OCI-LY3 (cell line): ENCODE results near the gene STARD3.

ENCODE experiments used
- H2AFZ ChIP-seq: fragments of 200-600, 300-600 bp; shearing (Covaris generic); 2 replicates; pipeline ENCODE4 v1.6.0; 2014; ENCODE audit warnings: antibody characterized with exemption, low read depth, low read length
- H3K27ac ChIP-seq: fragments of 200-600, 300-600 bp; sonication (generic); 2 replicates; pipeline ENCODE4 v1.5.1; 2014; ENCODE audit warnings: mild to moderate bottlenecking, low read length, moderate library complexity, mixed read lengths
- H3K27me3 ChIP-seq: fragments of 200-600, 300-600 bp; sonication (generic); 2 replicates; pipeline ENCODE4 v1.6.1; 2014; ENCODE audit warnings: low read depth, low read length, mixed read lengths
- H3K36me3 ChIP-seq: fragments of 200-600, 300-600 bp; sonication (generic); replicated peaks from 2 replicates; pipeline ENCODE3; 2014; ENCODE audit warnings: low read depth, low read length, mixed read lengths
- H3K4me1 ChIP-seq: fragments of 300-600, 200-600 bp; sonication (generic); 2 replicates; pipeline ENCODE4 v1.6.1; 2014; ENCODE audit warnings: low read length, mixed read lengths
- H3K4me2 ChIP-seq: fragments of 200-600, 300-600 bp; sonication (generic); 2 replicates; pipeline ENCODE4 v1.6.1; 2014; ENCODE audit warnings: low read length, mixed read lengths
- H3K4me3 ChIP-seq: fragments of 300-600, 200-600 bp; sonication (generic); 2 replicates; pipeline ENCODE4 v1.5.1; 2014; ENCODE audit warnings: antibody characterized with exemption, mild to moderate bottlenecking, low read length, moderate library complexity
- H3K79me2 ChIP-seq: fragments of 300-600, 200-600 bp; shearing (Covaris generic); 2 replicates; pipeline ENCODE4 v1.6.1; 2014; ENCODE audit warnings: mild to moderate bottlenecking, low read length, mixed read lengths
- H3K9ac ChIP-seq: fragments of 300-600, 200-600 bp; shearing (Covaris generic); 2 replicates; pipeline ENCODE4 v1.6.0; 2014; ENCODE audit warnings: mild to moderate bottlenecking, low read length, moderate library complexity
- H3K9me3 ChIP-seq: fragments of 200-600, 300-600 bp; shearing (Covaris generic); 2 replicates; pipeline ENCODE4 v1.6.1; 2014; ENCODE audit warnings: low read length, mixed read lengths; ENCODE audit not compliant: insufficient read depth
- H4K20me1 ChIP-seq: fragments of 200-600, 300-600 bp; sonication (generic); 2 replicates; pipeline ENCODE4 v1.6.1; 2016; ENCODE audit warnings: low read length, mixed read lengths; ENCODE audit not compliant: insufficient read depth
- EZH2phosphoT487 ChIP-seq: fragments of 200-600 bp; shearing (Covaris generic); IDR thresholded peaks from 2 replicates; pipeline ENCODE4 v1.6.1; 2018; ENCODE audit warnings: antibody characterized with exemption, mixed run types, low read depth
- TF ChIP-seq, protein P1 (sequence below): fragments of 200-600, 300-600 bp; sonication (generic); IDR thresholded peaks from 2 replicates; pipeline ENCODE4 v1.5.1; 2014; ENCODE audit warnings: antibody characterized with exemption, low read length, low read depth

Gene STARD3

DNA sequence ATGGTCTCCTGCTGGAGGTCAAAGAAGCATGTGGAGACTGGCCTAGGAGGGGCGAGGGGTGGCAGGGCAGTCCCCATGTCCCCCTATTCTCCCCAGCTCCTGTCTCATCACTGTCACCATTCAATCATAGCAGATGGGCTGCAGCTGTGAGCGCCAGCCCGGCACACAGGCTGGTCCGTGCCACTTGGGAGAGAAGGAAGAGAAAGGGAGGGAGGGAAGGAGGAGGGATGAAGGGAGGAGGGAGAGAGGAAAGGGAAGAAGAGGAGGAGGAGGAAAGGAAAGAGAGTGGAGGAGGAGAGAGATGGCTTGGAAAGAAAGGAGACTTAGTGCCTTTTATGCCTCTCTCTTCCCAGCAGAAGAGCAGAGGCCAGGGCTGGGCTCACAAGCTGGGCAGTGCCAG lies 41.6 kb upstream of the STARD3 start:
- Histone ChIP-seq H3K27ac (no peak overlapping the region), H3K27me3 (peaks cover 20% of the 10 kb centered on the region), H3K4me2 (no peak overlapping the region), H4K20me1 (peaks cover 15% of the 10 kb centered on the region), H3K4me3 (no peak overlapping the region), H3K4me1 (no peaks in the 10 kb centered on the region), H3K36me3 (no peaks in the 10 kb centered on the region), H3K79me2 (no peaks in the 10 kb centered on the region), H3K9ac (no peak overlapping the region), H3K9me3 (no peaks in the 10 kb centered on the region), H2AFZ (no peak overlapping the region)
- no peak for TF ChIP-seq EZH2phosphoT487

DNA sequence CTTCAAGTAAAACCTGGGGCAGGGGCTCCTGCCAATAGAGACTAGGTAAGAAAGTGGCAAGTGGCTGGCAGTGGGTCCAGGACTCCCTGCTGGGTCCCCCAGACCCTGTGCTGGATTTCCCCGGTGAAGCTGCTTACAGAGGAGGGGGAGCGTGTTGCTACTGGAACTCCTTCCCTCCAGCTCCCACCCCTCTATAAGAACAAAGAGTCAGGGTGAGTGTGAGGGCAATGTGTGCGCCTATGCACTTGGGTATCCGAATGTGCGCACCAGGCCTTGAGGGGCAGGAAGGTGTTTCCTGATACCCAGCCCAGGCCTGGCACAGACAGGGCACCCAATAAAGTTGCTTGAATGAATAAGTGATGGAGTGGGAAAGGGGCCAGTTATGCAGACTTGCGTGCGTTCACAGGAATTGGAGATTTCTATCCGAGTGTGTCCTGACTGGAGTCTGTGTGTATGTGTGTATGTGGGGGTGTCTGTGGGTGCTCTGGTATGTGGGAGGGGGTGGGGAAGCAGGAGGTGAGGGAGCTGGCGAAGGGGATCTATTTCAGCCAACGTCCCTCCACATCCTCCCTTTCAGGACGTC lies 40.9 kb upstream of the STARD3 start:
- H3K4me2 ChIP-seq, result no peak overlapping the region
- no peaks in the 10 kb centered on the region for H3K4me1 ChIP-seq
- H3K27ac ChIP-seq, result no peak overlapping the region
- H4K20me1 ChIP-seq, result peaks cover 15% of the 10 kb centered on the region
- H3K9me3 ChIP-seq, result no peaks in the 10 kb centered on the region
- H3K79me2 ChIP-seq, result no peaks in the 10 kb centered on the region
- no peak overlapping the region for H3K9ac ChIP-seq
- TF ChIP-seq EZH2phosphoT487, result no peak
- TF ChIP-seq, protein P1, sequence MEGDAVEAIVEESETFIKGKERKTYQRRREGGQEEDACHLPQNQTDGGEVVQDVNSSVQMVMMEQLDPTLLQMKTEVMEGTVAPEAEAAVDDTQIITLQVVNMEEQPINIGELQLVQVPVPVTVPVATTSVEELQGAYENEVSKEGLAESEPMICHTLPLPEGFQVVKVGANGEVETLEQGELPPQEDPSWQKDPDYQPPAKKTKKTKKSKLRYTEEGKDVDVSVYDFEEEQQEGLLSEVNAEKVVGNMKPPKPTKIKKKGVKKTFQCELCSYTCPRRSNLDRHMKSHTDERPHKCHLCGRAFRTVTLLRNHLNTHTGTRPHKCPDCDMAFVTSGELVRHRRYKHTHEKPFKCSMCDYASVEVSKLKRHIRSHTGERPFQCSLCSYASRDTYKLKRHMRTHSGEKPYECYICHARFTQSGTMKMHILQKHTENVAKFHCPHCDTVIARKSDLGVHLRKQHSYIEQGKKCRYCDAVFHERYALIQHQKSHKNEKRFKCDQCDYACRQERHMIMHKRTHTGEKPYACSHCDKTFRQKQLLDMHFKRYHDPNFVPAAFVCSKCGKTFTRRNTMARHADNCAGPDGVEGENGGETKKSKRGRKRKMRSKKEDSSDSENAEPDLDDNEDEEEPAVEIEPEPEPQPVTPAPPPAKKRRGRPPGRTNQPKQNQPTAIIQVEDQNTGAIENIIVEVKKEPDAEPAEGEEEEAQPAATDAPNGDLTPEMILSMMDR, result no peak
- H3K4me3 ChIP-seq, result no peak overlapping the region
- H2AFZ ChIP-seq, result no peak overlapping the region
- H3K27me3 ChIP-seq, result peaks cover 27% of the 10 kb centered on the region
- H3K36me3 ChIP-seq, result no peaks in the 10 kb centered on the region

DNA sequence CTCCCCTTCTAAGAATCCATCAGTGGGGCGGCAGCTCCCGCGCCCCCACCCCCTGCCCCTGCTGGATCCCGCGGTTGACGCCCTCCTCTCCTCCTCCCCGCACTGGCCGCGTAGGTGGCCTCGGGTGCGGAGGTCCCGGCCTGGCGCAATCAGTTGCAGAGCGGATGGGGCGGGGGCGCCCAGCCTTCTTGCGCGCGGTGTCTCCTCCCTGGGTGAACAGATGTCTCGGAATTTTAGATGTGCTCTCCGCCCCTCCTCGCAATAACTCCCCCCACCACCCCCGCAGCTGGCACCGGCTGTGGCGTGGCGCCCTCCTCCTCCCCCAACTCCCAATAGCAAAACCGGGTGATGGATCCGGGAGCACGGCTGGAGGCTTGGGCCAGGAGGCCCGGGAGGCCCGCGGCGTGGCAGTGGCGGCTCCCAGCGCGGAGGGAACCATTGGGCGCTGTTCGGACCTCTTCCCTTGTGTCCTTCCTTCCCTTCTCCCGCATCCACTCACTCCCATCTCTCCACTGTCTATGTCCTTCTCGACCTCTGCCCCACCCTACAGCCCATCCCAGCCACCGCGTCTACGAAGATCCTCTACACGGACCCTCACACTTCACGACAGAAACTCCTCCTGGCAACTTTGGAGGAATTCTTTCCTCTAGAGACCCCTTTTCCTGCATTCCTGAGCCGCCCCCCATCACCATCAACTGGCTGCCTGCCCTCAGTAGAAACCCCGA lies 40.2 kb upstream of the STARD3 start:
- TF ChIP-seq, protein P1, result no peak
- Histone ChIP-seq H3K4me1 (no peaks in the 10 kb centered on the region), H3K27ac (no peak overlapping the region), H3K9me3 (no peaks in the 10 kb centered on the region), H3K27me3 (peaks cover 34% of the 10 kb centered on the region), H2AFZ (no peak overlapping the region), H3K4me3 (no peak overlapping the region), H3K79me2 (no peaks in the 10 kb centered on the region), H4K20me1 (peaks cover 9% of the 10 kb centered on the region; the same call in 1 of the 2 replicates), H3K36me3 (no peaks in the 10 kb centered on the region), H3K4me2 (no peak overlapping the region), H3K9ac (no peak overlapping the region)

DNA sequence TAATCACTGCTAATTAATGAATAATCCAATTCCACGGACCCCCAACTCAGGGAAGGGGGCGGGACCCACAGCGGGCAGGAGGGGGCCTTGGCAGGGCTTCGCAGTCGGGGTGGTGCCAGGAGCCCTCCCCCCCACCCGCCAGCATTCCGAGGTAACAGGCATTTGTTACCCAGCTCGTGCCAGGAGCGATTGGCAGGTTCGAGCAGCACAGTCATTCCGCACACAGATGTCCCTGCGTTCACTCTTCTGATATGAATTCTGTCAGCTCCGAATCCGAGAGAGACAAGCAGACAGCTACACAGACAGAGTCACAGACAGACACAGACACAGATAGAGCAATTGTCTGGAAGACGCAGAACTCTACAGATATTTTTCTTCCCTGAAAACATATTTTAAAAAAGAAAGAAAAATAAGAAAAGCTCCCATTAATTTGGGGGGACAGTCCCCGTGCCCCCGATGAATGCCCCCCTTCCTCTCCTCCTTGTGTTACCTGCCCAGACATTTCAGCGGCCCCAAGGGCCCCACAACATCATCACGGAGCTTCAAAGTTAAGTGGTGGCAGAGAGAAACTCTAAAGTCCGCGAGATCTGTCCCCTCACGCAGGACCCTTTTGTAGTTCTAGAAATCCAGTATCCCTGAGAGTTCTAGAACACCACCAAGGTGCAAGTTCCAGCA lies 39.4 kb upstream of the STARD3 start:
- H3K4me1 ChIP-seq, result no peaks in the 10 kb centered on the region
- no peaks in the 10 kb centered on the region for H3K36me3 ChIP-seq
- H3K4me3 ChIP-seq, result no peak overlapping the region
- H3K27ac ChIP-seq, result no peak overlapping the region
- no peak overlapping the region for H2AFZ ChIP-seq
- no peaks in the 10 kb centered on the region for H3K9me3 ChIP-seq
- H3K79me2 ChIP-seq, result no peaks in the 10 kb centered on the region
- TF ChIP-seq EZH2phosphoT487, result no peak
- TF ChIP-seq, protein P1, result no peak
- peaks cover 7% of the 10 kb centered on the region; the same call in 1 of the 2 replicates for H4K20me1 ChIP-seq
- H3K27me3 ChIP-seq, result peaks cover 42% of the 10 kb centered on the region
- no peak overlapping the region for H3K9ac ChIP-seq
- no peak overlapping the region for H3K4me2 ChIP-seq
